Upper lobe of left lung (tissue), 6 donors: ENCODE results near the gene BLTP1. TPM values are rescaled to one million over a fixed set of nuclear protein-coding genes. Genes with fewer than 3 reads are reported as not detected.

ENCODE experiments used
- ATAC-seq, 2 donors: fragments of 200-7000 bp; cut with Tn5 transposase; one replicate each; pipeline ENCODE4 v1.9.1; 2022; ENCODE audit warnings: mild to moderate bottlenecking in 2 of 2, moderate library complexity in 2 of 2; ENCODE audit not compliant: low FRiP score in 2 of 2
- DNase-seq, 2 donors: peaks; one replicate each; pipeline ENCODE4 v3.0.0-alpha.2; 2019 to 2020
- H3K27ac ChIP-seq, 4 donors: fragments of 200-600 bp; sonication (generic); one replicate each; pipeline ENCODE4 v1.5.1; 2016 to 2019
- H3K27me3 ChIP-seq, 4 donors: fragments of 200-600 bp; sonication (generic); one replicate each; pipeline ENCODE4 v1.5.1; 2017 to 2019
- H3K36me3 ChIP-seq, 4 donors: fragments of 200-600 bp; sonication (generic); one replicate each; pipeline ENCODE4 v1.5.1; 2016 to 2019
- H3K4me1 ChIP-seq, 4 donors: fragments of 200-600 bp; sonication (generic); one replicate each; pipeline ENCODE4 v1.5.1; 2018 to 2019
- H3K4me3 ChIP-seq, 4 donors: fragments of 200-600 bp; sonication (generic); one replicate each; pipeline ENCODE4 v1.5.1; 2017 to 2019; ENCODE audit warnings: mild to moderate bottlenecking in 2 of 4, moderate library complexity in 1 of 4
- H3K9me3 ChIP-seq, 4 donors: fragments of 200-600 bp; sonication (generic); one replicate each; pipeline ENCODE4 v1.5.1; 2018 to 2019
- CTCF ChIP-seq, 6 experiments: fragments of 450-650 bp in 4 of 6; fragments of 200-600 bp in 2 of 6; sonication (generic) in 2 of 6; IDR thresholded peaks; one replicate each; pipeline ENCODE4 v1.5.1; 2016 to 2019; ENCODE audit warnings: antibody characterized with exemption in 6 of 6
- EP300 ChIP-seq, 4 donors: sonication (generic); formaldehyde crosslinking; IDR thresholded peaks; one replicate each; pipeline ENCODE4 v1.5.1; 2017; ENCODE audit warnings: antibody characterized with exemption in 4 of 4, control low read depth in 2 of 4
- POLR2A ChIP-seq, 4 donors: fragments of 450-650 bp; IDR thresholded peaks; one replicate each; pipeline ENCODE4 v1.5.1; 2016 to 2017; ENCODE audit warnings: antibody characterized with exemption in 4 of 4, mild to moderate bottlenecking in 2 of 4
- POLR2AphosphoS5 ChIP-seq, 2 donors: sonication (generic); formaldehyde crosslinking; IDR thresholded peaks; one replicate each; pipeline ENCODE4 v1.5.1; 2017; ENCODE audit warnings: antibody characterized with exemption in 2 of 2
- WGBS, 2 donors: methylation state at CpG; one replicate each; pipeline ENCODE4 v1.1.5; 2017 to 2018; 5-methylcytosine and 5-hydroxymethylcytosine counted together
- total RNA-seq, 6 donors: library from RNA; depleted of rRNA in 4 of 6; stranded (reverse); fragments of >200 nt in 4 of 6; gene quantifications; one replicate each; pipeline versions ENCODE4 v1.1.0 to v1.2.1, GENCODE V29; 2016 to 2021
- donor health status: DM: no; HTN: no; CAD: no; lungs with moderate emphysema.
- donor health status: DM: no; HTN: yes; CAD: no; lungs with severe emphysema.

The BLTP1 gene
- total RNA-seq, 6 donors from 2014 or later = 54.3 to 235 (median 104) TPM

GRCh38 chr4:122171323-122171722, 19.2 kb downstream of the BLTP1 start:
- Histone ChIP-seq H3K4me1 (peaks cover 8 to 18% (median 12%) of the 10 kb centered on the region in 4 donors), H3K27ac (no peak overlapping the region), H3K27me3 (no peaks in the 10 kb centered on the region), H3K9me3 (no peaks in the 10 kb centered on the region), H3K4me3 (no peak overlapping the region), H3K36me3 (peaks cover 0 to 17% (median 7%) of the 10 kb centered on the region in 4 donors)
- DNase-seq (no peak), ATAC-seq (no peak)
- TF ChIP-seq POLR2AphosphoS5 (IDR thresholded peaks at IDR 0.05) = no peak
- TF ChIP-seq EP300 (IDR thresholded peaks at IDR 0.05) = no peak
- TF ChIP-seq POLR2A (IDR thresholded peaks at IDR 0.05) = no peak
- no peak for TF ChIP-seq CTCF (IDR thresholded peaks at IDR 0.05)

- DNase-seq (no peak), ATAC-seq (no peak)
- 88 to 97% methylated on average over 1 of the region's 1 CpG for WGBS, 2 donors
- H3K27ac ChIP-seq = no peak overlapping the region
- H3K4me3 ChIP-seq = no peak overlapping the region
- H3K4me1 ChIP-seq = peaks cover 7 to 18% (median 10%) of the 10 kb centered on the region in 4 donors
- no peaks in the 10 kb centered on the region for H3K27me3 ChIP-seq
- H3K9me3 ChIP-seq = no peaks in the 10 kb centered on the region
- peaks cover 6 to 26% (median 12%) of the 10 kb centered on the region in 4 donors for H3K36me3 ChIP-seq
- no peak for TF ChIP-seq POLR2AphosphoS5 (IDR thresholded peaks at IDR 0.05)
- no peak for TF ChIP-seq EP300 (IDR thresholded peaks at IDR 0.05)
- no peak for TF ChIP-seq CTCF (IDR thresholded peaks at IDR 0.05)
- TF ChIP-seq POLR2A (IDR thresholded peaks at IDR 0.05) = no peak
These were observed 20.1 kb downstream of the BLTP1 start for GRCh38 chr4:122172266-122172665.

- Histone ChIP-seq H3K4me1 (no peaks in the 10 kb centered on the region), H3K27ac (no peak overlapping the region), H3K9me3 (no peaks in the 10 kb centered on the region), H3K4me3 (no peak overlapping the region), H3K36me3 (peaks cover 8 to 76% (median 31%) of the 10 kb centered on the region in 4 donors), H3K27me3 (no peaks in the 10 kb centered on the region)
- TF ChIP-seq POLR2AphosphoS5 (IDR thresholded peaks at IDR 0.05) (no peak), POLR2A (IDR thresholded peaks at IDR 0.05) (no peak), CTCF (IDR thresholded peaks at IDR 0.05) (no peak), EP300 (IDR thresholded peaks at IDR 0.05) (no peak)
- no peak for DNase-seq
- no peak for ATAC-seq
- WGBS, 2 donors = 90 to 100% methylated on average over 1 of the region's 1 CpG
These were observed 26.8 kb downstream of the BLTP1 start for GRCh38 chr4:122178961-122179360.

- DNase-seq (no peak), ATAC-seq (no peak)
- WGBS, 2 donors = 89 to 92% methylated on average over 1 of the region's 1 CpG
- Histone ChIP-seq H3K4me1 (no peaks in the 10 kb centered on the region), H3K4me3 (no peak overlapping the region), H3K36me3 (peaks cover 8 to 68% (median 21%) of the 10 kb centered on the region in 4 donors), H3K27ac (no peak overlapping the region), H3K9me3 (no peaks in the 10 kb centered on the region), H3K27me3 (no peaks in the 10 kb centered on the region)
- TF ChIP-seq CTCF (IDR thresholded peaks at IDR 0.05) = no peak
- no peak for TF ChIP-seq POLR2AphosphoS5 (IDR thresholded peaks at IDR 0.05)
- TF ChIP-seq EP300 (IDR thresholded peaks at IDR 0.05) = no peak
- TF ChIP-seq POLR2A (IDR thresholded peaks at IDR 0.05) = no peak
These were observed 43.6 kb downstream of the BLTP1 start for GRCh38 chr4:122195718-122196117.

Other genes with a start within 250 kb of the BLTP1 start
- gene TRPC3, start 200.3 kb upstream of the BLTP1 start, total RNA-seq = 1 to 10 TPM in 4 of 6 donors, under 1 TPM in 2; 0.77 to 9.4 (median 1.4) TPM
- not detected for gene ADAD1, start 226.7 kb downstream of the BLTP1 start, total RNA-seq